Mesenteric fat pad (tissue), 1 donor: ENCODE measurements around the gene SLC35F4. TPM values are rescaled to one million over a fixed set of nuclear protein-coding genes. Genes with fewer than 3 reads are reported as not detected.

ENCODE experiments used
- DNase-seq: peaks from one replicate; pipeline ENCODE4 v3.0.0-alpha.2; 2020; ENCODE audit warnings: low spot score
- total RNA-seq: library from RNA; stranded (reverse); fragmentation: NEBNext Ultra II Directional; extraction: Animal tissue kit (Norgen Biotek cat#: 25700); gene quantifications from one replicate; pipeline ENCODE4 v1.2.1, GENCODE V29; 2021
- donor health status: DM: yes; HTN: yes; CAD: no.

The SLC35F4 gene
- total RNA-seq, 1 donor from 2014 or later: not detected

DNA sequence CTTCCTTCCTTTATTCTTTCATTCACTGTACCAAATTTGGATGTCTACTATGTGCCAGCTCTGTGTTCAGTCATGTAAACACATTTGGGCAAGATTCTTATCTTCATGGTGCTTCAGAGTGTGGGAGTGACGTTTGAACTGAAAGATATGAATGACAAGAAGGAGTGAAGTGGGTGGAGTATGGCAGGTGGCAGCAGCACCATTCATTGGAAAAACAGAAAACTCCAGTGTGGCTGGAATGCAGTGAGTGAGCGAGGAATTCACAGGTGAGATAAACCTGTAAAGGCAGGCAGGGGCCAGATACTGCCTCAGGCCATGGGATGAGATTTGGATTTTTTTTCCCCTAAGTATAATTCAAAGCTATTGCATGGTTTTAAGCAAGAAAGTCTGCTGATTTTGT is 231.6 kb downstream of the SLC35F4 start:
- DNase-seq: no peak

DNA sequence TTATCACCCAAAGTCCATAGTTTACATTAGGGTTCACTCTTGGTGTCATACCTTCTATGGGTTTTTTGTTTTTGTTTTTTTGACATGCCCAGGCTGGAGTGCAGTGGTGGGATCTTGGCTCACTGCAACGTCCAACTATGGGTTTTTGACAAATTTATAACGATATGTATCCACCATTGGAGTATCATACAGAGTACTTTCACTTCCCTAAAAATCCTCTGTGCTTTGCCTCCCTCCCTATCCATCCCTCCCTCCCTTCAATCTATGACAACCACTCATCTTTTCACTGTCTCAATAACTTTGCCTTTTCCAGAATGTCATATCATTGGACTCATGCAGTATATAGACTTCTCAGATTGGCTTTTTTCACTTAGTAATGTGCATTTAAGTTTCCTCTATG is 233.2 kb downstream of the SLC35F4 start:
- DNase-seq: no peak

DNA sequence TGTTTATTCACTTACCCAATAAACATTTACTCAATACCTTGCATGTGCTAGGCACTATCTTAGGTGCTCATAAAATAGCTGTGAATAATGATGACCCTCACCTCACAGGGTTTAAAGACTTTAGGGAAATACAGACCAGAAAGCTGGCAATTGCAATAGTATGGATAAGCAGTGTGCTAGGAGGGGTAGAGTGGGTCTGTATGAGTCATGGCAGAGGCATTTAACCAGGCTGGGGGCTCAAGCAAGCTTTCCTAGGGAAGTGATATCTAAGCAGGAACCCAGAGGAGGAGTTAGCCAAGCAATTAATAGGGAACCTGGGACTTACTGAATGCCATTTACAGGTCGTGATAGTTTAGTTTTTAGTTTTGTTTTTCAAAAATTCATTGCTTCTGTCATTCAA is 248.4 kb downstream of the SLC35F4 start:
- no peak for DNase-seq

DNA sequence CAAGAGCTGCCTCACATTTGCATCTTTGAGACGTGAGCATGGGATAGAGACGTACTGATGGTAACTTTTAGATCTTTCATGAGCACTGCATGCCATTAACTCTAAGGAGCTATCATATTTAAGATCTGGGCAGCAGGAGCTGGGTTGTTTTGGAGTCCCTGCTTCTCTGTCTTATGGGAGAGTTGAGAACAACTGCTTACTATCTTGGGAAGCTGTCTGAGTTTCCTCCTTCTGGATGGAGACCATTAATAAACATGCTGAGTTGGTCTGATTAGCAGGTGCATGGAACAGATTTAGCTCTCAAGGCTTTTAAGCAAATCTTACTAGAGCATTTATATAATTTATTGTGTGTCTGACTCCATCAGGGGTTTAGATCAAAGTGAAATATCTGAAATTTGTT is 252.9 kb downstream of the SLC35F4 start:
- no peak for DNase-seq

DNA sequence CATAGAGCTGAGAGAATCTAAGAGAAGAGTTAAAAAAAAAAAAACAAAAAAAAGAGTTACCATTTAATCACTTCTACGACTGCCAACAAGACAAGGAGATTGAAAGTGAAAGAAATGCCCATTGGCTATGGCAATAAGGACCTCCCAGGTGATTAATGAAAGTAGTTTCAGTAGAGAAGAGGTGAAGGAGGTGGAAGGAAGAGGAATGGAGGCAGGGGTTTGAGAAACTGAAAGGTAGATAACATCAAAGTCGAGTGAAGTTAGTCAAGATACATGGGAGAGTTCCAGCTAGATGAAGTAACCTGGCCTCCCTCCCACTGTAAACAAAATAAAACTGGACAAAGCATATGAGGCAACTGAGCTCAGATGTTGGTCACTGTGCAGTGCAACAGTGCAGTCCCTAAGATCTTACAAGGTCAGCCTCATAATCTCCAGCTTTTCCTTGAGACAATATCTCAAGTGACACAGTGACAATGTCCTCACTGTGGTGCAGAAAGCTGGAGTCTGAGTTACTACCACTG is 254.3 kb downstream of the SLC35F4 start:
- no peak for DNase-seq

DNA sequence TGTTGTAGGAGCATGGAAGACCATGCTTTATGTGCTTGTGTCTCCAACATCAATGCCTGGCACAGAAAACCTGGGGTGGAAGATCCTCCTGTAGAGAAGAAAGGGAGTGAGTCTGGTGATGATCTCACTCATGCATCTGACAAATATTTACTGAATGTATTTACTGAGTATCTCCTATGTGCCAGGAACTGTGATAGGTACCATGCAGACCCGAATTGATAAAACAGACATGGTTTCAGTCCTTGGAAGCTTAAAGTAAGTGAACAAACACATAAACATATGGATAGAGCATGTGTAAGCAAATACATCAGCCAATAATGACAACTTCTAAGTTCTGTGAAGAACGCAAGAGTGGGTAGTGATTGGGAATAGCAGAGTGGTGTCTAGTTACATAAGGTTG is 255.3 kb downstream of the SLC35F4 start:
- no peak for DNase-seq

DNA sequence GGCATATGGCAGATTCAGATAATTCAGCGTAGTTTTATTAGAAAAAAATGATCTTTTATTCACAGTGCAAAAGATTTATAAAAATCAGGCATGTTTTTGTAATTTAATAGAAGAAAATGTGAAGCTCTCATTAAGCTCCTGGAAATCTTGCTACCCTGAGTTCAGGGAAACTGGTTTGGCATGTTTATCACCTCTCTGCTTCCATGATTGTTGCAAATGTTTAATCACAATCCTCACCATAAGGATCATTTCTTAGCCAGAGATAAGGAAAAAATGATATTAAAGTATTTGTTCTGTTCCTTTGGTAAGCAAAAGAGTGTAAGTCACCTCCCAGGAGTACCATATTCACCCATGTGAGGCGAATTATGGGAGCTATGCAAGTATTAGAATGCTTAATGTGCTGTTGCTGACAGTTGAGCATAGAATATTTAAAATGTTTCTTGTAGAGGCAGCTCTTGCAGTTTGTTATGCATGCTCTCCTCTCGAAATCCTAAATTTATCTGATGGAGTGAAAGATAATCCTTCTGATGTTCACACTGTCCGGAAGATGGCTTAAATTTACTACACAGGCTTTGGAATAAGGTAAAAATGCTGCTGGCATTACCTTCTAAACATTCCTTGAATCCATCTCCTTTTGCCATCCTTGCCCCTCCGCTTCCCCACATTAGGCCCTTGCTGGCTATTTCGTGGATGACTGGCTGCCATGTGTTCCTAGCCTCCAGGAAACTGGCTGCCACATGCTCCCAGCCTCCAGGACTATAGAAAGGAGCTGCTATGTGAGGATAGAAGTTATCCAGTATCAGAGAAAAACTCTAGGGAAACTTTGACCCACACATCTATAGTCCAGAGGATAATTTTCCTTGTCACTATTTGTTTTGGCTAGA is 256.5 kb downstream of the SLC35F4 start:
- no peak for DNase-seq

DNA sequence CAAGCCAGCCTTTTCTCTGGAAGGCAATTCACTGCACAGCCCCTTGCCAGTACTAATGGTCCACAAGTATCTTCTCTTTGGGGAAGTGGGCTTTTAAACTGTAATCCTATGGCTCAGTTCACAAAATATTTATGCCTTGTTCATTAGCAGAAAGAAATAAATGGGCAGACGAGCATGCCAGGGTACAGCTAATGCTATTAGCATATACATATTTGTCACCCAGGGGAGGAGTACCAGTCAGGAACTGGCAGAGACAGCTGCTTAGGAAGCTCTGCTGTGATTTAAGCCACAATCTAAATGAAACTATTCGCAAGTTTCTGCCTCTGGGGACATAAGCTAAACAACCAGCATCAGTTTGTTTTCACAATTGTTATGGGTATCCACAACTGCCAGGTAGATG is 258.8 kb downstream of the SLC35F4 start:
- DNase-seq: no peak

DNA sequence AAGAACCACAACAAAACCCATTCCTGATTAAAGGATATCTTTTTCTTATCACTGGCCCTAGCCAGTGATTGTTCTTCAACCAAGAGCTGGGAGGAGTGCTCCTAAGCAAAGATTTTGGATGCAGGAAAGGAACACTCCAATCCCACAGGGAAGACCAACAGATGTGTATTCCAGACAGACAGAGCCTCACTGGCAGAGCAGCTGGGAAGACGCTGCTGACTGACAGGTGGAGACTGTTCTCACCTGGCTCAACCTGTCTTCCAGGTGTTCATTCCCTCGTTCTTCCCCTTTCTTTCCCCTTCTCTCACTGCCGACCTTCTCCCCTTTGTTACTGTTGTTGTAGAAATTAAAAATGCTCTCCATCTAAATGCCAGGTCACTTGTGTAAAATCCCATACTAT is 282.5 kb downstream of the SLC35F4 start:
- DNase-seq: no peak

DNA sequence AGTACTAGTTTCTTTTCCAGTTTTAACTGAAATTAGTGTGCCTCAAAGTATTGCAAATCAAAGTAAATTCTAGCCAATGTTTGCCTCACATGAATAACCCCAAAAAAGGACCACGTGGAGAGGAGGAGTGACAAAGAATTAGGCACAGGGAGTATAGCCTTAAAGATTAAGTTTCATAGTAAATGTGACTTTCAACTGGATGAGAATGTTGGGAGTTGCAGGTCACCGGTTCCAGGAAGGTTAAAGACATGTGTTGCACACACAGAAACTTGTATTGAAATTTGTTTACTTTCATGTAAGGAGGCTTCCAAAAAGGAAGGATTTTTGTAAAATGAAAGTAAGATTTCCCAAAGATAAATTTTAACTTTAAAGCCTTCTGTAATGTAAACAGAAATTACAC is 283.1 kb downstream of the SLC35F4 start:
- no peak for DNase-seq

DNA sequence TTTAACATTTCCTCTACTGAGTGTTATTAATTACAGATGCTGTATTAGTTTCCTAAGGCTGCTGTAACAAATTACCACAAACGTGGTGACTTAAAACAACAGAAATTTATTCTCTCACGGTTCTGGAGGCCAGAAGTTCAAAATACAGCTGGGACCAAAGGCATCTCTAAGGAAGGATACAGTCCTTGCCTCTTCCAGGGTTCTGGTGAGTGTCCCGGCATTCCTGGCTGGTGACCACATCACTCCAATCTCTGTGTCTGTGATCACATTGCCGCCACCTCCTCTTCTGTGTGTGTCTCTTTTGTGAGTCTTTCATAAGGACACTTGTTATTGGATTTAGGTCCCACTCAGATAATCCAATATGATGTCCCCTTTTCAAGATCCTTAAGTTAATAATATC is 287.1 kb downstream of the SLC35F4 start:
- DNase-seq: no peak

DNA sequence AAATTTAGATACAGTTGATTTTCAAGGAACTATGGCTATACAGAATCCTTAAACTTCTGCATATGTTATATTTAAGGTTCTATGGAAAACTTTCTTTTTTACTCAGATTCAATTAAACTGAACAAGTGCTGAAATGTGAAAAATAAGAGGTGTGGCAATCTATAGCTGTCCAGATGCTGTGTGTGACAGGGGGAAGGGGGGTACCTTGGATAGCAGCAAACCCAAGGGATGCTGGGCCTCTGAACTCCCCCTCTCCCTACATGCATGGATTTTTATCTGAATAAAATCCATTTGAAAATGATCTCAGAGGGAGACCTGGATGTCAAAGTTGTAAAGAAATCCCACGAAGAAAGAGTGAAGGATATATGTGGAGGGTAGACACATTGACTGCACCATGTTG is 289.4 kb downstream of the SLC35F4 start:
- DNase-seq: no peak

DNA sequence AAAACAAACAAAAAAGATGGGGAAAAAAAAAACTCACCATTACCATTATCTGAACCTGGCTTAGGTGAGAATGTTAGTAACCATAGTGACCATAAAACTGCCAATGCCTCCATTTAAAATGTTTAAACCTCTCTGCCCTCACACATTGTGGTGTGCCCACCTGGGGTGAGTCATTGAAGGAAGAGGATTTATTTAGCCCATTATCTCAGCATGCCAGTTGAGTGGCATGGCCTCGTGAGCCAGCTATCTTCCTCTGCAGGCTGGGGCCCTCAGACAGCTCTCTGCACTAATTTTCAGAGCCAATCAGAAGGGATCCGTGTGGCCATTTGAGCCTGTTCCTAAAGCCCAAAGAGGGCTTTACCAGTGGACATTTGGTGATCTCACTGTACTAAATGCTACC is 290.4 kb downstream of the SLC35F4 start:
- DNase-seq: no peak

DNA sequence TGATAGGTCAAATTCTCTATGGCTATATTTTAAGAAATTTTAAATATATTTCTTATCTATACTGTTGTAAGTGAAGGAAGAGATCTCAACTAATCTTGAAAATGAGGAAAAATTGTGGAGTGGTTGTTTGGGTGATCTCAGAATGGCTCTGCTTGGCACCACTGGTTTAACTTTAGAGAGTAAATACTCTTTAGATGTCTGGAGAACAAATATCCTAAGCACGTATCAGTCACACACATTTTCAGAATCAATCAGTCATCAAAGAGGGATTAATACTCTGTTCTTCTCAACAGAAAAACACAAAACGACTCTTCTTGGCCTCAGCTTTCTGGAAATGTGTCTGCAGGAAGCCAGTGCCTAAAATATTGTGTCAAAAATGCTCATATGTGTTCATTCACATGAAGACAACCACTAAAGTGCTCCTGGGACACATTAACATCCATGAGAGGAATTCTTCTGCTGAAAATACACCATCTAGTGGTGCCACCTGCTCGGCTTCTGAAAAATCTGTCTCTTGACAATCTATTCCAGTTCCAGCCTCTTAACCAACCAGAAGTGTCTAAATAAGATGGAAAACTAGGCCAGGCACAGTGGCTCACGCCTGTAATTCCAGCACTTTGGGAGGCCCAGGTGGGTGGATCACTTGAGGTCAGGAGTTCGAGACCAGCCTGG is 291.1 kb downstream of the SLC35F4 start:
- DNase-seq: no peak

DNA sequence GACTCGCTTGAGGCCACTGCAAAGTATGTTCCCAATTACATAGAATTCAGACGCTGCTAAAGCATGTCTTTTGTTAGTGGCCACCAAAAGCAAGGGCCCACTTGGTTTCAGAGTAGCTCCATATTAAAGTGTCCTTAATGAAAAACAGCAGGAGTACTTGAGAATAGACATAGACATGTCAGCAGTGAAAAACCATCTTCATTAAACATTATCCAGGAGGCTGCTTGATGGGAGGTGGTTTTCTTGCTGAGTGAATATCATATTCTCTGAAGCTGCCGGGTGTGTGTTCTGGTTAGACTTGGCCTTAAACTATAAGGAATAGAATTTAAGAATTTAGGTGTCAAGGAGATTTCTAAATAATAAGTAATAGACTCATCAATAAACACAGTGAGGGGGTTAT is 292.7 kb downstream of the SLC35F4 start:
- no peak for DNase-seq

DNA sequence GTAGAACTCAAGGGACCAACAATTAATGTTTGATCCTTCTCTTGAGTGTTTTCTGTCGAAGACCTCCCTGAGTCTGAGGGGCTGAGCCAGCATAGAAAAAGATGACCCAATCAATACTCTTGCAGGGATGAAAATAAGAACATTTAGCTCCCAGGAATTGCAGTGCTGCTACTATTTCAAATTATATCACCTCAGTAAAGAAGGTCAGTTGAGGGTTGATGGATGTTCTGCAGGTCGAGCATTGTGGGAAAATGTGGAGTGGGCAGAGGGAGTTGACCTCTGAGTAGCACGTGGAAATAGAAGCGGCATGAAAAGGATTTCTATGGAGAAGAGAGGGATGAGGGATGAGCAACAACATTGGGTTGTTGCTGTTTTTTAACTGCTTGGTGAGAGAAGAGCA is 297.3 kb downstream of the SLC35F4 start:
- DNase-seq: no peak

DNA sequence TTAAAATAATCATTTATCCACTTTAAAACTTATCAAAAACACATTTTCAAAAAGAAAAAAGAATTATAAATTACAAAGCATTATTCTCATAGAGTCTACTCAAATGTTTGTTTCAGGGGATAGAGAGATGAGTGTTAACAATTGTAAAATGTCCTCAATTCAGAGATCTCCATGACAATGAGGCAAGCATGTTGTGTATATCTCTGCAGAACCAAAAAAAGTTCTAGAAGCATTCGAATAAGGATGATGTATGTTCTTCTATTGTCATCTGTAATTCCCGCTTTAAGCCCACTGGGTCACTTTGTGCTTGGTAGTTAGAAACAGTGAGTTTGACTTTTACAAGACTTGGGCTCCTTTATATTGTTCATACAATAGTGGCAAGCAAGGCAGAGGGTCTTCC is 298.7 kb downstream of the SLC35F4 start:
- DNase-seq: no peak

DNA sequence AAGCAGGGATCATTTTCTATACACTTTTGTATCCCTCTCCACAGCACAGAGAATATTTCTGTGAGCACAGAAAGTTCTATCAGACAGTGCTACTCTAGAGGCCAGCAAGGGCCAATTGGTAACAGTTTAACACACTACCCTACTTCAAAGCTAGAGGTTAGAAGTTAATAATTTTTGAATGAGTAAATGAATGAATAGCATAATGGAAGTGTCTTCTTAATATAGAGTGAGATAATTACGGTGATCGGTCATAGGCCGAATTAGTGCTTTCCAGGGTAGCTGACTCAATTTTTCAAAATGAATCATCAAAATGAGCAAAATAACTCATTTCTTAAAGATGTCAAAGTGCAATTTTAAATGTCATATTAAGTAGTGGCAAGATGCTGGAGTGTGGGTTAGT is 305.2 kb downstream of the SLC35F4 start:
- DNase-seq: no peak

DNA sequence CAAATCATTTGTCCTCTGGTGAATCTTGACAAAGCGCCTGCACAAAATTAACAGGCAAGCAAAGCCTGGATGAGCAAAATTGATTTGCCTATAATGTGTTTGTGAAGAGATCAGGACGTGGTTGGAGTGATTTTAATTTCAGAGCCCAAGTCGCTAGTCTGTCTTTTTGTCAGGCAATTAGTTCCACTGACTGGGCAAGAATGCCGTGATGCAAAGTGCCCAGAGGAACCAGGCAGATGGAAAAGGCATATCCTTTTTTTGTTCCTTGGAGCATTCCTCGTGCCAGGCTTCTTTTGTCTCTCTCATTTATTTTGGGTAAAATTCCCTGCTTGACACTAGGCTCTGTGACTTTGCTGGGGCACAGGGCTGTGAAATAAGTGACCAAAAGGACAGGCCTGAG is 306.3 kb downstream of the SLC35F4 start:
- no peak for DNase-seq

DNA sequence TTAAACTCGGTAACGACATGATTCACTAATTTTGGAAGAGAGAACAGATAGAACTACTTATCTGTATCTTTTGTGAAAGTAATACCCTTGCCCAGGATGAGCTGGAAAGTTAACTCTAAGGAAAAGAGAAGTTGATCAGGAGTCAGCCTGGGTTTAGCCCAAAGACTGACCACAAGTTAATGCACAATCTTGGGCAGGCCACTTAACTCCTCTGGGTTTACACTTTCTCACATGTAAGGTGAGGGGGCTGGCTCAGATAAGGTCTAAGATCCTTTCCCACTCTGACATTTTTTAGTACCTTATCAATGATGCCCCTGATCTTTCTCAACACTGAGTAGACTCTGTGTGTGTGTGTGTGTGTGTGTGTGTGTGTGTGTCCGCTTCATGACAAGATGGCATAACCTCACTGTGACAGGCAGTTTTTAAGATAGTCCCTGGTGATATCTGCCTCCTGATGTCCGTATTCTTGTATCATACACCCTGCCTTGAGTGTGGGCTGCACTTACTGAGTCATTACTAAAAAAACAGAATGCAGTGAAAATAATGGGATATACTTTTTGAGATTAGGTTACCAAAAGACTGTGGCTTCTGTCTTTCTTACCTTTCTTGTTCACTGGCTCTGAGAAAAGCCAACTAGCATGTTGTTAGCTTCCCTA is 316.0 kb downstream of the SLC35F4 start:
- DNase-seq: no peak

DNA sequence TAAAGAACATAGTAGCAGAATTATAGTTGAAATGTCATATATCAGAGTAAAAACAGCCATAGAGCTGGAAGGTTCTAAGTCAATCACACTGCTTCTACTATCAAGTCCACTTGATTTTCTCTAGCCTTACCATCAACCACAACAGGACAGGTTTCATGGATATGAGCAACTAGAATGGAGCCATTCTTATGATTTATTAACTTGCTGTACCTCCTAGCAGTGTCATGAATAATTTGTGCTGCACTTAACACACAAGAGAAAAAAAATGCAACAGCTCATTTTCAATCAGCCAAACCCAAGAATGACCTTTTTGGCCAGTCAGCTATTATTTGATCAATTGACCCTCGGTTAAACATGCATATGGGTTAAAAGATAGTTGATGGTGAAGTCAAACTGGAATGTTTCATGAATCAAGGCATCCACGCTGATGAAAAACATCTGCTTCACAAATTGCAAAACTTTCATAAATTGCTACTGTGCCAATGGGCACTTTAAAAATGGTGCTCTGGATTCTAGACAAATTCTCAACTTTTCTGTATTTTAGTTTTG is 316.8 kb downstream of the SLC35F4 start:
- DNase-seq: no peak

DNA sequence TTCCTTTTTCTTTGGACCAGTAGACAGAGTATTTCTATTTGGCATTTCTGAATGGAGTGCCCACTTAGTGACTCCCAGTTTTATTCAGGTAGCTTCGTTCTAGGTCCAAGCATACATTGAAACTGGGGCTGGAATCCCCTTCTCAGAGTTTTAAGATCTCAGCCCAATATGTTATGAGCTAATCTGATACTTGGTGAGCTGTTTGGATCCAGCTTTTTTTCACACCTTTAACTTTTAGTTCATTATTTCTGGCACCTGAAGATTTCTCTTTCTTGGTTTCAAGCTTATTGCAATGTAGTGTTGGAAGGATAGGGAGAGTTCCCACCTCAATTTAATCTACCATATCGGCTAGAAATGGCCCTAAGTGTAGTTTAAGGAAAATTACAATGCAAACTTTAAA is 318.8 kb downstream of the SLC35F4 start:
- no peak for DNase-seq
